Liver (tissue), 2 donors: ENCODE measurements around the gene ZNF408.

Source experiments
- CTCF ChIP-seq: fragments of 150-350 bp; IDR thresholded peaks from 2 replicates; pipeline ENCODE4 v1.5.1; 2017; ENCODE audit warnings: improper control_type of control experiment, low read depth, low read length; ENCODE audit not compliant: missing input control
- YY1 ChIP-seq: IDR thresholded peaks from 2 replicates; pipeline ENCODE4 v1.6.1; 2016; ENCODE audit warnings: antibody characterized with exemption, mild to moderate bottlenecking
- donor health status: healthy.

GRCh38 chr11:46682773-46683752 lies 17.8 kb upstream of the ZNF408 start:
- TF ChIP-seq CTCF (no peak), YY1 (no peak)
